ENCODE results near the gene ESPN.

The ESPN gene

GRCh38 chr1:6499296-6499695 is 74.7 kb downstream of the ESPN start:
- no peak for DNase-seq

DNA sequence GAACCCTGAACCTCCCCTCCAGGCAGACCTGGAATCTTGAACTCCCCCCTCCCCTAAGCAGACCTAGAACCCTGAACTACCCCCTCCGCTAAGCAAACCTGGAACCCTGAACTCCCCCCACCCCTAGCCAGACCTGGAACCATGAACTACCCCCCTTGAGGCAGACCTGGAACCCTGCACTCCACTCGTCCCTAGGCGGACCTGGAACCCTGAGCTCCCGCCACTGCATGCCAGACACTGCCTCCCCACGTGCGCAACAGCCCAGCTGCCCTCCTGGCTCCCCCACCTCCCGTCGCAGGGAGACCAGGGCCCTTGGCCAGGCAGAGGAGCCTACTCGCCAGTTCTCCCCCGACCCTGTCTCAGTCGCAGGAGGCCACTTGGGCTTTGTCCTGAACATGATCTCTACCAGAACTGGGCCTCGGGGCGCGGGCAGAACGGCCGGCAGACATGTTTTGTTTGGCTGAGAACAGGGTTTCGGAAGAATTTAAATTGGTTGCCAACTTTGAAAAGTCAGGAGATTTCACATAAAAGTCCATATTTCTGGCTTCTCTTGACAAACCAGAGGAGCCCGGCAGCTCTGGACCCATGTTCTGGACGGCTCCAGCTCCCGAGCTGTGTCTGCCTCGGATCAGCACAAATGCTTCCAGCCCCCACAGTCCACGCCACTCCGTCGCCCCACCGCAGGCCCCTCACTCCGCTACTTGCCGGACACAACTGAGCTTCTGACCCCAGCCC is 76.1 kb downstream of the ESPN start:
- no peak for DNase-seq

DNA sequence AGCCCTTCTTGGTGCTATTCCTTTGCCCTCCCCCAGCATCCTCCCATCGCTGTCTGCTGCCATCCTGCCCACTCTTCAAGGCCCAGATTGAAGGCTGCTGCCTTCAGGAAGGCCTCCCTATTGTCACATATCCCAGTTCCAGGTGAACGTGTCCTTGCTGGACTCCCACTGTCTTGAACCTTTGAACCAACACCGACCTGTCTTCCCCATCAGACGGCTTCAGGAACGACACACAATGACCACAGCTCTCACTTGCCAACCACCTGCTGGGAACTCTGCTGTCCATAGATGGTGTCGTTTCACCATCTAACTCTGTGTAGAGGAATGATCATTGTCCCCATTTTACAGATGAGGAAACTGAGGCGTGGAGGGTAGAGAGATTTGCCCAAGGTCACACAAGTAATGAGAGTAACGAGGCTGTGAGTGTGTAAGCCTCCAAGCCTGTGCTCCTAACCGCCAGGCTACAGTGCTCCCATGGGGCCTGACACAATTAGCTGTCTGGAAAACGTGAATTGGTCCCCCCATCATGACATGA is 76.8 kb downstream of the ESPN start:
- DNase-seq = no peak

DNA sequence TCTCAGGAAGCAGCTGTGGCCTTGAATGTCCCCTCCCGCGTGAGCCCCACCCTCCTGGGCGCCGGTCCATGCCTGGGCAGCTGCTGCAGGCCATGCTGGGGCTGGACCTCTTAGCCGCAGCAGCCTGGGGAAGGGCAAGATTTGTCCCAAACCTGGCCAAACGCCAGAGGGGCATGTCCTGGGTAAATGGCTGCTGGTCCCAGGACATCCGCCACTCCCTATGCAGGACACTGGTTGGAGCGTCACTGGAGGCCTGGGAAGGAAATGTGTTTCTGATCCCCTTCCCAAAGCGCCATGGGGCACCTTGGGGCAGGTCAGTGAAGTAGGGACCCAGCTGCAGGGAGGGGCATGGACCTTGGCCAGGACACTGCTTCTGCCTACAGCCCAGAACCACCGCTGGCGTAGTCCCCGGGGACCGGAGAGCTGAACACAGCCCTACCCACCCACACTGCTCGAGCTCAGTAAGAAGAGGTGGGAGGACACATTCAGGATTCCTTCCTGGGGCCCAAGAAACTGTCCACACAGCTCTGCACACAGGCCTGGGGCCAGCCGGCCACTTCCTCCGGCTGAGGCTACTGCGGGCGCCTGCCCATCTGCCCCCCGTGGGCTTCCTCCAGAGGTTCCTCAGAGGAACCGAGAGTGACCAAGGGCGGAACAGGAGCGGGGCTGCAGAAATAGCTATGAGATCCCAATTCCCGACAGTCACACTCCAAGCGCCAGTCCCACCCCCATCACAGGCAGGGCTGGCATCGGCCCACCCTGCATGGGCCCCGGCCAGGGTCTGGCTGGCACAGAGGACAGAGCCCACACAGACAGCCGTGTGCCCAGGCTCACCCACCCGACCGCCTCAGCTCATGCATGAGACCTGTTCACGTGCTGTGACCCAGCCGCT is 77.7 kb downstream of the ESPN start:
- DNase-seq = no peak

- DNase-seq = no peak
Observed at GRCh38 chr1:6503884-6504602, 79.5 kb downstream of the ESPN start.

- no peak for DNase-seq
Observed at GRCh38 chr1:6504887-6505286, 80.3 kb downstream of the ESPN start.

- no peak for DNase-seq
Observed at GRCh38 chr1:6505367-6506209, 81.0 kb downstream of the ESPN start.

- no peak for DNase-seq
Observed at GRCh38 chr1:6506210-6507036, 81.8 kb downstream of the ESPN start.

- no peak for DNase-seq
Observed at GRCh38 chr1:6507037-6507428, 82.5 kb downstream of the ESPN start.

DNA sequence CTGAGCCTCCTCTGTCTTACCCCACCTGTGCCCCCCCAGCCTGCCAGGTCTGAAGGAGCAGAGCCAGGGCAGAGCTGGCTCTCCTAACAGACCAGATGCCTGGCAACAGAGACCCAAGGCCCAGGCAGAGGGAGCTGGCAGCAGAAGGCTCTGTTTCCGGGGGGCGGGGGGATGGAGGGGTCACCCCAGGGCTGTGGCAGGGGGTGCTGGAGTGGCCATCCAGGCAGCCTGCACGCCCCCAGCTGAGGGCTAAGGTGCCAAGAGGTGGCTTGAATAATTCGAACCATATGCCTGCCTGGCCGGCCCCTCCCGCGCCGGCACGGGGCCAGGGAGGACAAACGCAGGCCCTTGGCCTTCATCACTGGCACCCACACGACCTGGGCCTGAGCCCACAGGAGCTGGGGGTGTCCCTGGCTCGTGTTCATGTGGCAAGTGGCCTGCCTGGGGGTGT is 82.9 kb downstream of the ESPN start:
- no peak for DNase-seq

- DNase-seq = no peak
Observed at GRCh38 chr1:6508154-6508815, 83.7 kb downstream of the ESPN start.

GRCh38 chr1:6508816-6509189 is 84.2 kb downstream of the ESPN start:
- no peak for DNase-seq

- no peak for DNase-seq
Observed at GRCh38 chr1:6509220-6509918, 84.8 kb downstream of the ESPN start.

DNA sequence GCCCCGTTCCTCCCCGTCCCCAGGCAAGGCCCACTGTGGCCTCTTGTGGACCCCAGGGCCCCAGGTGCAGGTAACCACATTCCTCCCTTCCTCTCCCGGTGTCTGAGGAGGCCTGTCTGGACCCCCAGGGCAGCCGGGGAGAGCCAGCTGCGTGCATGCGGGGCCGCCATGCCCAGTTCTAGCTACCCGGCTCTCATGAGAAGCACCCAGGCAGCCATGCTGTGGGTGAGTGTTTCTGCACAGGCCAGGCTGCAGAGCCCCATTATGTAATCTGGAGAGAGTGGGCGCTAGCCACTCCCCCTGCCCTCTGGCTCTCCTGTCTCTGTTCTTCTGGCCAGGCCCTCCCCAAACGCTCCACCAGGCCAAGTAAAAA is 85.3 kb downstream of the ESPN start:
- no peak for DNase-seq

DNA sequence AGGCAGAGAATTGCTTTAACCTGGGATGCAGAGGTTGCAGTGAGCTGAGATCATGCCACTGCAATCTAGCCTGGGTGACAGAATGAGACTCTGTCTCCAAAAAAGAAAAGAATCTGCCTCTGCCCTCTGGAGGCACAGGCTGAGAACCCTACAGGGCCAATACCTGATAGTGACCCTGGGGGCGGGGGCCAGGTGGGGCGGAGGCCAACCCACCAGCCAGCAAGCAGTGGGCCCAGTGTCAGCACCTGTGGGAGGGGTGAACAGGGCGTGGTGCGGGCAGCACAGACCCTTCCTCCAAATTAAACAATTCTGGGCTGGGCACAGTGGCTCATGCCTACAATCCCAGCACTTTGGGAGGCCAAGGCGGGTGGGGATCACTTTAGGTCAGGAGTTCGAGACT is 85.9 kb downstream of the ESPN start:
- no peak for DNase-seq
